GM18858 (cell line): ENCODE measurements around the gene BCAS1.

Source experiments
- ATAC-seq: cut with Tn5 transposase; IDR thresholded peaks from one replicate; pipeline ENCODE4 v1.9.1; 2021; ENCODE audit not compliant: unreplicated experiment

The BCAS1 gene

GRCh38 chr20:54082100-54082499, 11.7 kb upstream of the BCAS1 start:
- no peak for ATAC-seq

- ATAC-seq = no peak
Measured at GRCh38 chr20:54079652-54080051, 9.3 kb upstream of the BCAS1 start.

- no peak for ATAC-seq
Measured at GRCh38 chr20:54078296-54078984, 8.0 kb upstream of the BCAS1 start.

- no peak for ATAC-seq
Measured at GRCh38 chr20:54076259-54076658, 5.9 kb upstream of the BCAS1 start.

GRCh38 chr20:54075322-54075721, 4.9 kb upstream of the BCAS1 start:
- no peak for ATAC-seq

- ATAC-seq = no peak
Measured at GRCh38 chr20:54074511-54074910, 4.1 kb upstream of the BCAS1 start.

GRCh38 chr20:54073288-54073687, 2.9 kb upstream of the BCAS1 start:
- no peak for ATAC-seq

GRCh38 chr20:54069501-54069971, 858 bp downstream of the BCAS1 start:
- no peak for ATAC-seq

- no peak for ATAC-seq
Measured at GRCh38 chr20:54068966-54069365, 1.4 kb downstream of the BCAS1 start.

- no peak for ATAC-seq
Measured at GRCh38 chr20:54068495-54068894, 1.9 kb downstream of the BCAS1 start.

GRCh38 chr20:54067606-54068174, 2.7 kb downstream of the BCAS1 start:
- ATAC-seq = peak; percentile 40

- ATAC-seq = no peak
Measured at GRCh38 chr20:54065601-54066038, 4.8 kb downstream of the BCAS1 start.

GRCh38 chr20:54064939-54065338, 5.5 kb downstream of the BCAS1 start:
- ATAC-seq = no peak

GRCh38 chr20:54063992-54064676, 6.3 kb downstream of the BCAS1 start:
- ATAC-seq = no peak

- no peak for ATAC-seq
Measured at GRCh38 chr20:54063580-54063979, 6.8 kb downstream of the BCAS1 start.

- peak; percentile 35 for ATAC-seq
Measured at GRCh38 chr20:54062812-54063280, 7.5 kb downstream of the BCAS1 start.

GRCh38 chr20:54061101-54061881, 9.1 kb downstream of the BCAS1 start:
- no peak for ATAC-seq

- no peak for ATAC-seq
Measured at GRCh38 chr20:54059691-54060364, 10.6 kb downstream of the BCAS1 start.

GRCh38 chr20:54058420-54059139, 11.8 kb downstream of the BCAS1 start:
- no peak for ATAC-seq
